ENCODE data around the gene KHK.

GRCh38 chr2:27095427-27095744 is 8.8 kb downstream of the KHK start:
- TF ChIP-seq, protein P1, sequence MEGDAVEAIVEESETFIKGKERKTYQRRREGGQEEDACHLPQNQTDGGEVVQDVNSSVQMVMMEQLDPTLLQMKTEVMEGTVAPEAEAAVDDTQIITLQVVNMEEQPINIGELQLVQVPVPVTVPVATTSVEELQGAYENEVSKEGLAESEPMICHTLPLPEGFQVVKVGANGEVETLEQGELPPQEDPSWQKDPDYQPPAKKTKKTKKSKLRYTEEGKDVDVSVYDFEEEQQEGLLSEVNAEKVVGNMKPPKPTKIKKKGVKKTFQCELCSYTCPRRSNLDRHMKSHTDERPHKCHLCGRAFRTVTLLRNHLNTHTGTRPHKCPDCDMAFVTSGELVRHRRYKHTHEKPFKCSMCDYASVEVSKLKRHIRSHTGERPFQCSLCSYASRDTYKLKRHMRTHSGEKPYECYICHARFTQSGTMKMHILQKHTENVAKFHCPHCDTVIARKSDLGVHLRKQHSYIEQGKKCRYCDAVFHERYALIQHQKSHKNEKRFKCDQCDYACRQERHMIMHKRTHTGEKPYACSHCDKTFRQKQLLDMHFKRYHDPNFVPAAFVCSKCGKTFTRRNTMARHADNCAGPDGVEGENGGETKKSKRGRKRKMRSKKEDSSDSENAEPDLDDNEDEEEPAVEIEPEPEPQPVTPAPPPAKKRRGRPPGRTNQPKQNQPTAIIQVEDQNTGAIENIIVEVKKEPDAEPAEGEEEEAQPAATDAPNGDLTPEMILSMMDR (IDR thresholded peaks at IDR 0.05; ENCODE audit: low read depth, low read length, poor library complexity, severe bottlenecking): no peak
- no peak for TF ChIP-seq EZH2phosphoT487 (IDR thresholded peaks at IDR 0.05; ENCODE audit: borderline replicate concordance, low read length)

Data from DOHH2 (cell line).